ENCODE measurements around the gene PTPRM. TPM values are rescaled to one million over a fixed set of nuclear protein-coding genes. Genes with fewer than 3 reads are reported as not detected.

PTPRM gene
- total RNA-seq, 1 experiment from 2014 or later: 14.5 TPM

DNA sequence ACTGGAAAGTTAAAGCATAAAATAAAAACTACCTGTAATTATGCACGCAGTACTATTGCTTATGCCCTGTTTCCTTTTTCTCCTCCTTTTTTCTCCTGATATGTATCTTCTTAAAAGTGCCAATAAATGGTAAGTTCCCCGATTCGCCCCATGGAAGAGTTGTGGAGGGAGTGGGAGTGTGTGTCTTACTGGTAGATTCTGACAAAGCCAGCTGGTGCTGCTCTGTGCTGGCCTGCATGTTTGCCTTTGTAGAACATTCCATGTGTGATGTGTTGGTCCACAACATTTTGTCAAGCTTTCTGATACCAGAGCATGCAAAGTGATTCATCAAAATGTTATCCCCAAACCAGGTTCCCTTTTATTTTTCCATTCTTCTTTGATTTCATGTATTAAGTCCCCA, 685.3 kb downstream of the PTPRM start (continued):
- TF ChIP-seq TCF7L2 (IDR thresholded peaks at IDR 0.05; ENCODE audit: borderline replicate concordance, extremely low read depth, insufficient read depth, insufficient read length) (no peak), FOSL1 (IDR thresholded peaks at IDR 0.05; ENCODE audit: low read depth) (no peak), EZH2 (IDR thresholded peaks at IDR 0.05) (no peak), EZH2phosphoT487 (IDR thresholded peaks at IDR 0.05; ENCODE audit: borderline replicate concordance) (no peak), SIN3A (IDR thresholded peaks at IDR 0.05; ENCODE audit: low read depth) (no peak)

DNA sequence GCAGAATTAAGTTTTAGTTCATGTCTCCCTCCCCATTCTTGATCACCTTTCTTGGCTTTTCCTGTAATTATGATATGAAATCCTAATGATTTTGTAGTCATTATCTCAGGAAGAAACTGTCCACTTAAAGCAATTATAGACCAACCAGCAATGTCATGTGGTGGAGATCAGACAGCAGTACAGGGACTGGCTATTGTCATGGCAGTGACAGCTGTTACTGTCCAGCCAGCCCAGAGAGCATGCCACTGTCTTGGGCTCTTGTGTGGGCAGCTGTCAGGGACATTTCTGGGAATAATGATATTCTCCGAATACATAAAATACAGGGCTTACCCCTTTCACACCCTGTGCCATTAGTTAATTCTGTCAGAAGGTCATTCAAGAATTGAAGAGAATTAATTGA, 686.8 kb downstream of the PTPRM start:
- no peak overlapping the region for H3K4me3 ChIP-seq (replicated peaks in 1 of 2; ENCODE audit: low read depth in 1 of 2, low read length in 2 of 2)
- TF ChIP-seq, protein P1, sequence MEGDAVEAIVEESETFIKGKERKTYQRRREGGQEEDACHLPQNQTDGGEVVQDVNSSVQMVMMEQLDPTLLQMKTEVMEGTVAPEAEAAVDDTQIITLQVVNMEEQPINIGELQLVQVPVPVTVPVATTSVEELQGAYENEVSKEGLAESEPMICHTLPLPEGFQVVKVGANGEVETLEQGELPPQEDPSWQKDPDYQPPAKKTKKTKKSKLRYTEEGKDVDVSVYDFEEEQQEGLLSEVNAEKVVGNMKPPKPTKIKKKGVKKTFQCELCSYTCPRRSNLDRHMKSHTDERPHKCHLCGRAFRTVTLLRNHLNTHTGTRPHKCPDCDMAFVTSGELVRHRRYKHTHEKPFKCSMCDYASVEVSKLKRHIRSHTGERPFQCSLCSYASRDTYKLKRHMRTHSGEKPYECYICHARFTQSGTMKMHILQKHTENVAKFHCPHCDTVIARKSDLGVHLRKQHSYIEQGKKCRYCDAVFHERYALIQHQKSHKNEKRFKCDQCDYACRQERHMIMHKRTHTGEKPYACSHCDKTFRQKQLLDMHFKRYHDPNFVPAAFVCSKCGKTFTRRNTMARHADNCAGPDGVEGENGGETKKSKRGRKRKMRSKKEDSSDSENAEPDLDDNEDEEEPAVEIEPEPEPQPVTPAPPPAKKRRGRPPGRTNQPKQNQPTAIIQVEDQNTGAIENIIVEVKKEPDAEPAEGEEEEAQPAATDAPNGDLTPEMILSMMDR (IDR thresholded peaks at IDR 0.05 in 2 of 3, conservative IDR thresholded peaks at IDR 0.05 in 1 of 3; ENCODE audit: borderline replicate concordance in 1 of 3, insufficient read depth in 1 of 3, low read depth in 2 of 3, low read length in 2 of 3): no peak
- TF ChIP-seq, protein P2, sequence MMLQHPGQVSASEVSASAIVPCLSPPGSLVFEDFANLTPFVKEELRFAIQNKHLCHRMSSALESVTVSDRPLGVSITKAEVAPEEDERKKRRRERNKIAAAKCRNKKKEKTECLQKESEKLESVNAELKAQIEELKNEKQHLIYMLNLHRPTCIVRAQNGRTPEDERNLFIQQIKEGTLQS (IDR thresholded peaks at IDR 0.05): no peak
- TF ChIP-seq SIN3A (IDR thresholded peaks at IDR 0.05; ENCODE audit: low read depth) (no peak), ZNF274 (IDR thresholded peaks at IDR 0.05; ENCODE audit: low read depth, low read length) (no peak), ELF1 (IDR thresholded peaks at IDR 0.05; ENCODE audit: borderline replicate concordance, low read depth) (no peak), POLR2AphosphoS5 (IDR thresholded peaks at IDR 0.05; ENCODE audit: low read depth, low read length) (no peak), SP1 (IDR thresholded peaks at IDR 0.05; ENCODE audit: low read depth) (no peak), TCF7L2 (IDR thresholded peaks at IDR 0.05; ENCODE audit: borderline replicate concordance, extremely low read depth, insufficient read depth, insufficient read length) (no peak), EGR1 (IDR thresholded peaks at IDR 0.05; ENCODE audit: low read depth) (no peak), SRF (IDR thresholded peaks at IDR 0.05; ENCODE audit: low read depth) (no peak)
- TF ChIP-seq, protein P3, sequence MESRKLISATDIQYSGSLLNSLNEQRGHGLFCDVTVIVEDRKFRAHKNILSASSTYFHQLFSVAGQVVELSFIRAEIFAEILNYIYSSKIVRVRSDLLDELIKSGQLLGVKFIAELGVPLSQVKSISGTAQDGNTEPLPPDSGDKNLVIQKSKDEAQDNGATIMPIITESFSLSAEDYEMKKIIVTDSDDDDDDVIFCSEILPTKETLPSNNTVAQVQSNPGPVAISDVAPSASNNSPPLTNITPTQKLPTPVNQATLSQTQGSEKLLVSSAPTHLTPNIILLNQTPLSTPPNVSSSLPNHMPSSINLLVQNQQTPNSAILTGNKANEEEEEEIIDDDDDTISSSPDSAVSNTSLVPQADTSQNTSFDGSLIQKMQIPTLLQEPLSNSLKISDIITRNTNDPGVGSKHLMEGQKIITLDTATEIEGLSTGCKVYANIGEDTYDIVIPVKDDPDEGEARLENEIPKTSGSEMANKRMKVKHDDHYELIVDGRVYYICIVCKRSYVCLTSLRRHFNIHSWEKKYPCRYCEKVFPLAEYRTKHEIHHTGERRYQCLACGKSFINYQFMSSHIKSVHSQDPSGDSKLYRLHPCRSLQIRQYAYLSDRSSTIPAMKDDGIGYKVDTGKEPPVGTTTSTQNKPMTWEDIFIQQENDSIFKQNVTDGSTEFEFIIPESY (IDR thresholded peaks at IDR 0.05; ENCODE audit: extremely low read depth, insufficient replicate concordance, low read length): no peak
- H3K79me2 ChIP-seq (ENCODE audit: insufficient read depth, low read length): no peaks in the 10 kb centered on the region
- CTCF ChIA-PET: no interaction called here
- no peak overlapping the region for H2AFZ ChIP-seq (ENCODE audit: low read depth, low read length, poor library complexity, severe bottlenecking)
- ATAC-seq (no peak), DNase-seq (ENCODE audit: low read depth, low spot score) (no peak)
- no peaks in the 10 kb centered on the region for H3K4me1 ChIP-seq (ENCODE audit: control insufficient read depth in 1 of 2, insufficient read depth in 2 of 2, low read length in 2 of 2)
- H3K9me2 ChIP-seq (ENCODE audit: insufficient read depth): no peaks in the 10 kb centered on the region
- H3K9me3 ChIP-seq (ENCODE audit: control insufficient read depth in 1 of 2, insufficient read depth in 1 of 2, low read depth in 1 of 2, low read length in 2 of 2): no peaks in the 10 kb centered on the region
- H3K27me3 ChIP-seq (ENCODE audit: insufficient read depth, low read length): no peaks in the 10 kb centered on the region
- intact Hi-C loops (cut with micrococcal nuclease): no loop called here
- POLR2A ChIA-PET: no interaction called here
- RAD21 ChIA-PET (ENCODE audit: low non-redundant PET in 1 of 2, low total read pairs in 2 of 2, uncharacterized antibody in 2 of 2, unreplicated experiment in 2 of 2): no interaction called here
- no peak overlapping the region for H3K9ac ChIP-seq (ENCODE audit: low read length)
- H4K20me1 ChIP-seq (ENCODE audit: insufficient read depth): no peaks in the 10 kb centered on the region
- H3K27ac ChIP-seq (ENCODE audit: low read depth, low read length): no peak overlapping the region
- BruUV-seq (replicated peaks): no TSS peak
- H3K36me3 ChIP-seq (ENCODE audit: control insufficient read depth in 1 of 2, insufficient read depth in 2 of 2, low read length in 2 of 2): no peaks in the 10 kb centered on the region
- no peak overlapping the region for H3K4me2 ChIP-seq (ENCODE audit: low read length)

All from HCT116 (cell line).